HG03025 (cell line): ENCODE data around the gene SMCP.

Experiments used
- ATAC-seq: cut with Tn5 transposase; IDR thresholded peaks from one replicate; pipeline ENCODE4 v1.9.1; 2021; ENCODE audit warnings: mild to moderate bottlenecking, moderate library complexity; ENCODE audit not compliant: unreplicated experiment, low FRiP score

The SMCP gene

GRCh38 chr1:152886085-152886484 lies 8.0 kb downstream of the SMCP start:
- no peak for ATAC-seq

- ATAC-seq = no peak
Observed at GRCh38 chr1:152886758-152887409, 8.8 kb downstream of the SMCP start.

GRCh38 chr1:152888126-152888525 lies 10.0 kb downstream of the SMCP start:
- no peak for ATAC-seq

- ATAC-seq = no peak
Observed at GRCh38 chr1:152899027-152899426, 20.9 kb downstream of the SMCP start.

- ATAC-seq = no peak
Observed at GRCh38 chr1:152899883-152900282, 21.8 kb downstream of the SMCP start.

GRCh38 chr1:152901631-152902030 lies 23.5 kb downstream of the SMCP start:
- ATAC-seq = no peak

- ATAC-seq = no peak
Observed at GRCh38 chr1:152902636-152903035, 24.5 kb downstream of the SMCP start.

- no peak for ATAC-seq
Observed at GRCh38 chr1:152904688-152905440, 26.7 kb downstream of the SMCP start.

- no peak for ATAC-seq
Observed at GRCh38 chr1:152906023-152906565, 28.0 kb downstream of the SMCP start.

- ATAC-seq = no peak
Observed at GRCh38 chr1:152907686-152908601, 29.8 kb downstream of the SMCP start, which contains the start of gene IVL. Gene IVL, plus strand, starts transcription at chr1:152908546. Its CDS starts 1,252 bp downstream, at chr1:152909798.

GRCh38 chr1:152909206-152909605 lies 31.1 kb downstream of the SMCP start:
- ATAC-seq = no peak

GRCh38 chr1:152912471-152912870 lies 34.3 kb downstream of the SMCP start:
- no peak for ATAC-seq

- ATAC-seq = no peak
Observed at GRCh38 chr1:152912900-152913299, 34.8 kb downstream of the SMCP start.

GRCh38 chr1:152917794-152918193 lies 39.7 kb downstream of the SMCP start:
- no peak for ATAC-seq

GRCh38 chr1:152919071-152919470 lies 40.9 kb downstream of the SMCP start:
- no peak for ATAC-seq

GRCh38 chr1:152924191-152924590 lies 46.1 kb downstream of the SMCP start:
- ATAC-seq = no peak

GRCh38 chr1:152926091-152926490 lies 48.0 kb downstream of the SMCP start:
- no peak for ATAC-seq

- no peak for ATAC-seq
Observed at GRCh38 chr1:152928671-152929070, 50.5 kb downstream of the SMCP start.

GRCh38 chr1:152932170-152932811 lies 54.2 kb downstream of the SMCP start:
- no peak for ATAC-seq

- no peak for ATAC-seq
Observed at GRCh38 chr1:152933196-152933595, 55.1 kb downstream of the SMCP start.
